Measurements from ENCODE around the gene PRAC1. TPM values are rescaled to one million over a fixed set of nuclear protein-coding genes. Genes with fewer than 3 reads are reported as not detected.

The PRAC1 gene
- total and polyA plus RNA-seq, 12 donors: 2.7 TPM; not detected in 11

DNA sequence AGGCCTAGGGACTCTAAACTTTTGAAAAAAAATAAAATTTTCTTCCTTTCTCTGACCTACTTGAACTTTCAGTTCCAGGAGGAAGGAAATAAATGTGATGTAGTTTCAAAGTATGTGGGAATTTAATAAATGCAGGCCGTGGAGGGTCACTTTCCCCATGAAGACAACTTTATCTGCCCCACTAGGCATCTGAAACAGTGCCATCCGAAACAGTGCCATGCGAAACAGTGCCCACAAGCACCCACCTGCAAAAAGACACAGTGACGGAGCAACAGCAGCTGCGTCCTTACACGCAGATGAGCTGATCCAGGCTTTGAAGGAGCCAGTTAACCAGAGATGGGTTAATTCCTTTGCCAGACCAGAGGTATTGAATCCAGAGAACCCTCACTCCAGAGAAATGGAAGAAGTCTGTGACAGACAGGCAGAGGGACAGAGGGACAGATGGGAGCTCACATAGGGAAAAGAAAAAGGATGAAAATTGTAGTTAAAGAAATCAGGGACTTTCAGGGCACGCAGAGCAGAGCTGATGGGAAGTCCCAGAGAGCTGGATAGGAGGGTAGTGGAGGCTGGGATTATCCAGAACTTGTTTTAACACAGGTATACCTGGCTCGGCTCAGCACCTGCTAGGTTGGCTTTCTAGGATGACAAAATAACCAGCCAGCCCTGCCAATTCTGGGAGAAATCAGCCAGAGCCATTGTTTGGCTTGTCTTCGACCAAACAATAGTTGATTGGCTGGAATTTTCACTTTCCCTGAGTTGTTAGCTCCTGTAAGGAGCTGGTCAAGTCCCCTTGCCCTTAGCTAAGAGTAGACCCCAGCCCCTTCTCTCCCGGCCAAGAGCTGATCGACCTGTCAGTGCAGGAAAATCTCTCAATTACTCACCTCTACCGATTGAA is 23.3 kb upstream of the PRAC1 start:
- intact Hi-C loops (cut with DNase I): no loop called here
- TF ChIP-seq, protein P1, sequence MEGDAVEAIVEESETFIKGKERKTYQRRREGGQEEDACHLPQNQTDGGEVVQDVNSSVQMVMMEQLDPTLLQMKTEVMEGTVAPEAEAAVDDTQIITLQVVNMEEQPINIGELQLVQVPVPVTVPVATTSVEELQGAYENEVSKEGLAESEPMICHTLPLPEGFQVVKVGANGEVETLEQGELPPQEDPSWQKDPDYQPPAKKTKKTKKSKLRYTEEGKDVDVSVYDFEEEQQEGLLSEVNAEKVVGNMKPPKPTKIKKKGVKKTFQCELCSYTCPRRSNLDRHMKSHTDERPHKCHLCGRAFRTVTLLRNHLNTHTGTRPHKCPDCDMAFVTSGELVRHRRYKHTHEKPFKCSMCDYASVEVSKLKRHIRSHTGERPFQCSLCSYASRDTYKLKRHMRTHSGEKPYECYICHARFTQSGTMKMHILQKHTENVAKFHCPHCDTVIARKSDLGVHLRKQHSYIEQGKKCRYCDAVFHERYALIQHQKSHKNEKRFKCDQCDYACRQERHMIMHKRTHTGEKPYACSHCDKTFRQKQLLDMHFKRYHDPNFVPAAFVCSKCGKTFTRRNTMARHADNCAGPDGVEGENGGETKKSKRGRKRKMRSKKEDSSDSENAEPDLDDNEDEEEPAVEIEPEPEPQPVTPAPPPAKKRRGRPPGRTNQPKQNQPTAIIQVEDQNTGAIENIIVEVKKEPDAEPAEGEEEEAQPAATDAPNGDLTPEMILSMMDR (IDR thresholded peaks at IDR 0.05): no peak
- TF ChIP-seq POLR2A (IDR thresholded peaks at IDR 0.05): no peak
- H3K4me1 ChIP-seq (replicated peaks in 1 of 2): no peaks in the 10 kb centered on the region
- WGBS, 4 donors: 25 to 33% (median 27%) methylated on average over 11 to 12 of the region's 12 CpGs
- H3K9me3 ChIP-seq (replicated peaks in 1 of 3): peaks cover 0 to 4% (median 0%) of the 10 kb centered on the region in 3 donors
- no peaks in the 10 kb centered on the region for H3K36me3 ChIP-seq (replicated peaks in 1 of 2)
- no peak for DNase-seq
- H3K4me3 ChIP-seq: no peak overlapping the region
- H3K27me3 ChIP-seq: peaks cover 98% of the 10 kb centered on the region
- H3K27ac ChIP-seq: no peak overlapping the region

DNA sequence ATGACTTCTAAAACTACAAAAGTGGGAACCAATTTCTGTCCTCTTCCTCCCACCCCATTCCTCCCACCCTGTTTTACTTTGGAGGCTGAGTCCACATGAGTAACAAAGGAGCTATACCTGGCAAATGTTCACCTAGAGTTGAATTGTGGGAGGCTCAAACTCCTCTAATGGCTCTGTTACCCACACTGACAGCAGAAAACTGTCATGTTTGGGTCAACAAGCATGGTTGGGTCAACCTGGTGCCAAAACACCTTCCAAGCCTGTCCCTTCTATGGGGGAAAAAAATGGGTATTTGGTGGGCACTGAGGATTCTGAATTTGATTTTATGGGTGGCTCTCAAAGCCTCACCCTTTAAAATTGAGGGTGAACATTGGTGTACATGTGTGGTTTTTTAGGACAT is 18.2 kb upstream of the PRAC1 start:
- no peaks in the 10 kb centered on the region for H3K4me1 ChIP-seq (replicated peaks in 1 of 2)
- intact Hi-C loops (cut with DNase I): no loop called here
- peaks cover 99% of the 10 kb centered on the region for H3K27me3 ChIP-seq

DNA sequence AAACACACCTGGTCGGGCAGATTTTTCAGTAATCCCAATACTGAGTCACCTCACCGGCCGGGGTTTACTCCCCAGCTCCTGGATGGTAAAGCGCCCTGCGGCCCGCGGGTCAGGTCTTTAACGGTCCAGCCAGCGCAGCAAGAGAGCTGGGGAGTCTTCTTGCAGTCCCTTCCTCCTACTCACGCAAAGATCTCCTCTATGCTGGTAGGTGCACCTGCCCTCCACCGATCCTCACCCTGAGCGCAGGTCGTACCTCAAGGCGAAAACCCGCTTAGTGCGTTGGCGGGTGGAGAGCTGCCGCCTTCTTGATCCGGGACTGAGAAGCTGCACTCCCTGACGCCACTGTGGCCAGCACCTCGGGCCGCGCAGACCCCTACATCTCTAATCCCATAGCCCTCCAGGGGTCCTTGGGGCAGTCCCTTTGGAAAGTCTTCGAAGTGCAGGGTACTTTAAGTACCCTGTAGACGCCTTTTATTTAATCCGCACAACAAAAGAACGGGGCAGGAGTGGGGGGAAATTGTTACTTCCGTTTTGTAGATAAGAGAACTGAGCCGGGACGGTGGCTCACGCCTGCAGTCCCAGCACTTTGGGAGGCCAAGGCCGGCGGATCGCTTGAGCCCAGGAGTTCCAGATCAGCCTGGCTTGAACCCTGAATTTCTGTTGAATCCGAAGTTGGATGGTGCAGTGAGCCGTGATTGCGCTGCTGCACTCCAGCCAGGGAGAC is 16.6 kb upstream of the PRAC1 start:
- peaks cover 98% of the 10 kb centered on the region for H3K27me3 ChIP-seq
- DNase-seq: no peak
- no peak for TF ChIP-seq POLR2A (IDR thresholded peaks at IDR 0.05)
- TF ChIP-seq, protein P1 (IDR thresholded peaks at IDR 0.05): no peak

More for the DNA sequence above, 18.2 kb upstream of the PRAC1 start:
- H3K4me3 ChIP-seq: no peak overlapping the region
- TF ChIP-seq POLR2A (IDR thresholded peaks at IDR 0.05): no peak
- TF ChIP-seq, protein P1 (IDR thresholded peaks at IDR 0.05): no peak
- H3K9me3 ChIP-seq (replicated peaks in 1 of 3): no peaks in the 10 kb centered on the region
- no peaks in the 10 kb centered on the region for H3K36me3 ChIP-seq (replicated peaks in 1 of 2)
- DNase-seq: no peak
- H3K27ac ChIP-seq: no peak overlapping the region

DNA sequence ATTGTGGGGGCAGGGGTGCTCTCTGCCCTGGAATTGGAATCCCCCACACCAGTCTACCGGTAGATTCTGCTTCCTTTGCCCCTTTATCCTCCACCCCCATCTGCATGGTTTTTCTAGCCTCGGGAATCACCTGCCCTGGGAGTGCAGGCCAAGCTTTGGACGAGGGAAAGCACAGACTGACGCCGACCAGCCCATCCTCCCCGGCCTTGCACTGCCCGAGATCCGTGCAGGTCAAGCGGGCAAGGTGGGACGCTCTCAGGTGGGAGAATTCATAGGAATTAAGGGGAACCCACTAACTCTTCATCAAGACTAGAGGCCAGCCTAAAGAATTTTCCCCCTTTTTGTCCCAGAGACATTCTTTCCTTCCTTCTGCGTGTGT is 16.1 kb upstream of the PRAC1 start:
- TF ChIP-seq POLR2A (IDR thresholded peaks at IDR 0.05): no peak
- TF ChIP-seq, protein P1 (IDR thresholded peaks at IDR 0.05): no peak
- no peak overlapping the region for H3K4me3 ChIP-seq
- 6 to 11% (median 7%) methylated on average over 8 to 11 of the region's 11 CpGs for WGBS, 4 donors
- no peak for DNase-seq
- peaks cover 98% of the 10 kb centered on the region for H3K27me3 ChIP-seq
- H3K9me3 ChIP-seq (replicated peaks in 1 of 3): no peaks in the 10 kb centered on the region
- no peaks in the 10 kb centered on the region for H3K4me1 ChIP-seq (replicated peaks in 1 of 2)
- H3K27ac ChIP-seq: no peak overlapping the region
- intact Hi-C loops (cut with DNase I): no loop called here
- no peaks in the 10 kb centered on the region for H3K36me3 ChIP-seq (replicated peaks in 1 of 2)

More for the DNA sequence above, 16.6 kb upstream of the PRAC1 start:
- intact Hi-C loops (cut with DNase I): no loop called here
- Histone ChIP-seq H3K9me3 (replicated peaks in 1 of 3) (no peaks in the 10 kb centered on the region), H3K4me3 (no peak overlapping the region), H3K36me3 (replicated peaks in 1 of 2) (no peaks in the 10 kb centered on the region), H3K27ac (no peak overlapping the region), H3K4me1 (replicated peaks in 1 of 2) (no peaks in the 10 kb centered on the region)
- WGBS, 4 donors: 6 to 7% (median 7%) methylated on average over 19 to 37 of the region's 37 CpGs

Data from adrenal gland (tissue), 12 donors.